Activated CD4-positive, CD25-positive, alpha-beta regulatory T cell (primary cell): ENCODE data around the gene MCUB.
"Not testable (repeated sequence)": the region's sequence is repeated elsewhere in the genome, so short reads cannot be mapped to it uniquely, and the experiment has no call there.

ENCODE experiments used
- DNase-seq, 4 experiments: peaks; one replicate each; lab custom pipeline; 2025; lab: John Stamatoyannopoulos, UW

MCUB gene

DNA sequence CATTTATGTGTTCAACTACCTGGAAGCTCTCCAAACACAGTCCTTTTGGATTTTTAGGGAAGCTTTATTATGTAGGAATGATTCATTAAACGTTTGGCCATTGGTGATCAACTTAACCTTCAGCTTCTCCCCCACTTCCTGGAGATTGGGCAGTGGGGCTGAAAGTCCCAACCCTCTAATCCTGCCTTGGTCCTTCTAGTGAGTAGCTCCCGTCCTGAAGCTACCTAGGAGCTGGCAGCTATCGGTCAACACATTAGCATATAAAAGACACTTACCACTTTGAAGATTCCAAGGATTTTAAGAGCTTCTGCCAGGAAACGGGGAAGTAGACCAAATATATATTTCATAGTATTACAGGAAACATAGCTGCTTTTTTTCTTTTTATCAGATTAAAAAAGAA lies 69.7 kb downstream of the MCUB start:
- no peak for DNase-seq

GRCh38 chr4:109631532-109632108 lies 71.6 kb downstream of the MCUB start:
- DNase-seq: no peak

DNA sequence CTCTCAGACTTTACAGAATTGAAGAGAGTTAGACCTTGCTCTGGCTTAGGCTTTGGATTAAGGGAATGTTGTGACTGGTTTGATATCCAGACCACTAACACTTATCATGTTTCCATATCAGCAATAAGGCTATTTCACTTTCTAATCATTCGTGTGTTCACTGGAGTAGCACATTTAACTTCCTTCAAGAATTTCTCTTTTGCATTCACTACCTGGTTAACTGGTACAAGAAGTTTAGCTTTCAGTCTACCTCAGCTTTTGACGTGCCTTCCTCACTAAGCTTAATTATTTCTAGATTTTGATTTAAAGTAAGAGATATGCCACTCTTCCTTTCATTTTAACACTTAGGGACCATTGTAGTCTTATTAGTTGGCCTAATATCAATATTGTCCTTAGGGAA lies 80.6 kb downstream of the MCUB start:
- no peak for DNase-seq

DNA sequence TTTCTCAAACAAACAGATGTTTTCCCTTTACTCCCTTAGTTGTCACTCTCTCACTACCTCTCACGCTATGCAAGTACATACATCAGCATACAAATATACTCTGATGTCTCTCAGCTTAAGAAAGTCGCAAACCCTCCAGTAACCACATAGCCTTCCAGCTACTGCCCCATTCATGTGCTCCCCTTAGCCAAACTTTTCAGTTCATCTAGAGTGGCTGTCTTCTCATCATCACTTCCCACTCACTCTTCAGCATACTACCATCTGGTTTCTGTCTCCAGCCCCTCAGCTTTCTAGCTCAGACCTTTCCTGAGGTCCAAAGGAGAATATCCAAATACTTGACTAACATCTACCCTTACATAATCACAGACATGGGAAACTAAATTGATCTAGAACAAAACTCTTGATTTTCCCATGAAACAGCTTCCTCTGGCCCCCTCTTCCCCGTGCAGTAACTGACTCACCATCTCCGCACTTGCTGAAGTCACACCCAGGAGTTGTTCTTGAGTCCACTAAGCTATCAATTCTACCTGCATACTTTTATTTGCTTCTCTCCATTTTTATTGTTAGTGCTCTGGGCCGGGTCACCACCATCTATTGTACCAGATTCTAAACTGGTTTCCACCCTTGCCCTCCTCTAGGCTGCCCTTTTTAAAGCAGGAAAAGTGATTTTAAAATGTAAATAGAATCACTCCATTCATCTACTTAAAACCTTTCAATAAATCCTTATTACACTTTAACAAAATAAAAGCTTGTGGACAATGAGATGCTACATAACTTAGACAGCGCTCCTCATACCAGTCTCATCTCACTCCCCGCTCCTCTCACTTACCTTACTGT lies 86.0 kb downstream of the MCUB start:
- no peak for DNase-seq

DNA sequence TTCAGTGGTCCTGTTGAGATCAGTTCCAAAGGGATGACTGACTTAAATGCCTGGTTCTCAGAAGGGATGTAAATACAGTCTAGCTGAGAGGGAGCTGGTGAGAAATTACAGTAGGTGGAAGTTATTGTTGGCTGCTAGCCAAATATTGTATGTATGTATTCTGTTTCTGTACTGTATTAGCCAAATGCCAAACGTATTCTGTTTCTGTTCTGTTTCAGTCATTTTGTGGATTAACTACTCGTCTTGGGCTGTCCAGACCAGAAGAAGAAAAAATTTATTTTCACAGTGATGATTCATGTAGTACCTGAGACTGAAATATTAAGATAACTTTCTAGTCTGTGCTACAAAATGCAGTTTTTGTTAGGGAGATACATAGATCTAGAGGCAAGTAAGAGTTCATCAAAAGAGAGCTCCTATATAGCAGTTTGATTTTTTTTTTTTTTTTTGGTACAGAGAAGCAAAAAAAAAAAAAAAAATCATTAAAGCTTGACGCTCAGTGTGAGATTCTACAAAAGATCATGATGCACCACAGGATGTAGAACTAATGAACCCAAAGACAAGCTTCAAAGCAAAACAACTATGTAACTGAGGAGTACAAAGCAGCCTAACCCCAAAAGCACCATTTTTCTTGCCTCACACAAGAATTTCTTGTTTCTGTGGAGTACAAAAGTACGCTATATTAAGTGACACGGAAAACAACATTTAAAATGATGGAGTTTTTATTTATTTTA lies 88.4 kb downstream of the MCUB start:
- no peak for DNase-seq

DNA sequence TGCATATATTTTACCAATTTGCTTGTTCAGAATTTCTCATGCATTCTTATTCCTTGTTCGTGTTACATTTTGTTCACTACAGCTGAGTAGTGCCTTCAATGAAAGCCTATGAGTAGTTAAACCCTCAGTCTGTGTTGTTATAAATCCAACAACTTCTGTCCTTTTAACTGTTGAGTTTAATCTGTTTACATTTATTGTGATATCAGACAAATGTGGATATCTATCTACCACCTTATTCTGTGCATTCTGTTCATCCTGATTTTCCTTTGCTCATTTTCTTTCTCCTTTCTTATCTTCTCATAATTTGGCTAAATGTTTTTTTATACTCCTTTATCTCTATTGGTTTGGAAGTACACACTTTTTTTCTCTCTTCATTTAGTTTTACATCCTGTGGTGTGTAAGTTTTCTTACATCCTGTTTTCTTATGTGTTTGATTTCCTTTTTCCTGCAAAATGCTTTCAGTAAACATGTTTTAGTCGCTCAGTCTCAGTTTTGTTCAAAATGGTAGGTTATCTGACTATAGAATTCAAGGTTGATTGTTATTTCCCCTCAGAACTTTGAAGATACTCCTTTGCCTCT lies 89.0 kb downstream of the MCUB start:
- no peak for DNase-seq

DNA sequence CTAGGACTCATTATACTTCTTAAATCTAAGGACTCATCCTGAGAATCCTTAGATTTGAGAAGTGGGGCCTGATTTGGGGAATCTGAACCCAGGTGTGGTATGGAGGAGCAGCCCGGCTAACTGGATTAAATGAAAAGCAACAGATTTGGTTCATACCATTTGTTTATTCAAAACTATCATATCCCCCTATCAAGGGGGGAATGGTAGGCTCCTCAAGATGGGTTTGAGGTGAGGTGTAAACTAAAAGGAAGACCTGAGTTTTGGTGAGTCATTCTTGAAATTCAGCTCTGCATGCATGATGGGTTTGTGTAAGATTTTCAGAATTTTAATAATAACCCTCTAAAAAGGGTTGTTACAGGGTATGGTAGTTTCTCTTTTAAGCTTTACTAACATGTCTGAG lies 89.8 kb downstream of the MCUB start:
- DNase-seq: no peak

DNA sequence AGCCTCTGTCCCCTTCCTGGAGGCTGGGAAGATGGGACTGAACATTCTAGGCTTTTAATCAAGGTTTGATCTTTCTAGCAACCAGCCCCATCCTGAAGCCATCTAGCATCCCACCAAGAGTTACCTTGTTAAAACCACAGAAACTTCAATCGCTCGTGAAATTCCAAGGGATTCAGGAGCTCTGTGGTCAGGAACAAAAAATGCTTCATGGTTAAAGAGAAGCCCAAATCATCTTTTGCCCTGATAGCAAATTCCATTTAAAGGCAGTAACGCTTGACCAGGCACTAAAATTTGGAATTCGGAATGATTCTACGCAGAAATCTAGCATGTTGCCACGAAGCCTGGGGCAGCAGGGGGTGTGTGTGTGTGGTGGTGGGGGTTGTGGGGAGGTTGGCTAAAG lies 95.3 kb downstream of the MCUB start:
- DNase-seq: no peak

DNA sequence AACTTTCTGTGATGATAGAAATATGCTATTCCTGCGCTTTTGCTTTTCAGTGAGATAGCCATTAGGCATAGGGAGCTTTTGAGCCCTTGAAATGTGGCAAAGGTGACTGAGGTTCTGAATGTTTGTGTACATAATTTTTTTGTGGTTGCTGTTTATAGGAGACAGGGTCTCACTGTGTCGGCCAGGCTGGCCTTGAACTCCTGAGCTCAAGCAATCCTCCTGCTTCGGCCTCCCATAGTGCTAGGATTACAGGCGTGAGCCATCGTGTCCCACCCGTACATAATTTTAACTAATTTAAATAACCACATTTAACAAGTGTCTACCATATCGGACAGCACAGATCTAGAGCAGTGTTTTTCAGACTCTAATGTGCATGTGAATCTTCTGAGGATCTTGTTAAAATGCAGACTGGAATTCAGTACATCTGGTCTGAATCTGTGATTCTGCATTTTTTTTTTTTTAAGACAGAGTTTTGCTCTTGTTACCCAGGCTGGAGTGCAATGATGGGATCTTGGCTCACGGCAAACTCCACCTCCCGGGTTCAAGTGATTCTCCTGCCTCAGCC lies 97.9 kb downstream of the MCUB start:
- DNase-seq: no peak

DNA sequence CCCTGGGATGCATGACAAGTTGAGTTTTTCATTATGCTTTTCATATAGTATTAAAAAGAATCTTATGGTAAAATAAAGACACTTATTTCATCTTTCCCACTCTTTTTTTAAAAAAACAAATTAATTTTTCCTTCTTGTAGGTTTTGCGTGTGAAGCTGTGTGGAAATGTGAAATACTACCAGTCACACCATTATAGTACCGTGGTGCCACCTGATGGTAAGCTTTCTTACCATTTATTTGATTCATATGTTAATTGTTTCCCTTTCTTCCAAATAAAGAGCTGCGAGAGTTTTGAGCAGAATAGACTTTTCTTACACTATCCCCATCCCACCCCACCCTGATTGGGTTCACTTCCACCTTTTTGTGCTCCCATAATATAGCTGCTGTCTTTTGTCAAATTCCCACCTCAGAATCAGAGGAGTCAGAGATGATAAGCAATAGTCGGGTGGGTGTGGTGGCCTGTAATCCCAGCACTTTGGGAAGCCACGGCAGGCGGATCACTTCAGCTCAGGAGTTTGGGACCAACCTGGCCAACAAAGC lies 98.9 kb downstream of the MCUB start:
- no peak for DNase-seq

GRCh38 chr4:109662116-109662515 lies 102.1 kb downstream of the MCUB start:
- no peak for DNase-seq

DNA sequence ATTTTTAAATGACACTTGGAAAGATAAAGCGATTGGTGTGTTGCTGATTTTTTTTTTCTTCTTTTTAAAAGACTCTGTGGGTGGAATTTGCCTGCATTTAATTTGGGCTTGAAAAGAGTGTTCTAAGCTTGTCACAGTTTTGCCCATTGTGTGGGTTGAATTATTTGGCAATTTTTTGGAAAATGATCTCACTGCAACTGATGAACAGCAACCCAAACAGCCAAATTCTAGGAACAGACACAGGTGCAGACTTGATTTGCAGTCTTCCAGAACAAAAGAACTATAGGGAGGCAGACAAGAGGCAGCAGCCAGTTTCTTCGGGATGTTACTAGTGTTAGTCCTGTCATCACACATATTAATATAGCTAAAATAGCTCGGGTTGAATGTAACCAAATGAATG lies 102.7 kb downstream of the MCUB start:
- DNase-seq: no peak

- DNase-seq: no peak
These were observed 105.9 kb downstream of the MCUB start for GRCh38 chr4:109665783-109666485.

DNA sequence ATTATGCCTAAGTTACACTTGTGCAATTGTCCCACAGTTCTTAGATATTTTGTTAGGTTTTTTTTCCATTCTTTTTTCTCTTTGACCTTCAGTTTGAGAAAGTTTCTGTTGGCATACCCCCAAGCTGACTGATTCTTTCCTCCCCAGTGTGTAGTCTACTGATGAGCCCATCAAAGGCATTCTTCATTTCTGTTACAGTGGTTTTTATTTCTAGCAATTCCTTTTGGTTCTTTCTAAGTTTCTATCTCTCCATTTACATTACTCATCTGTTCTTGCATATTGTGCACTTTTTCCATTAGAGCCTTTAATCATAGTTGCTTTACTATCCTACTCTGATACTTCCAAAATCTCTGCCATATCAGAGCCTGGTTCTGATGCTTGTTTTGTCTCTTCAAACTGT lies 111.3 kb downstream of the MCUB start:
- no peak for DNase-seq

- DNase-seq: no peak
These were observed 112.3 kb downstream of the MCUB start for GRCh38 chr4:109672169-109672930.

GRCh38 chr4:109673303-109673702 lies 113.3 kb downstream of the MCUB start:
- no peak for DNase-seq

DNA sequence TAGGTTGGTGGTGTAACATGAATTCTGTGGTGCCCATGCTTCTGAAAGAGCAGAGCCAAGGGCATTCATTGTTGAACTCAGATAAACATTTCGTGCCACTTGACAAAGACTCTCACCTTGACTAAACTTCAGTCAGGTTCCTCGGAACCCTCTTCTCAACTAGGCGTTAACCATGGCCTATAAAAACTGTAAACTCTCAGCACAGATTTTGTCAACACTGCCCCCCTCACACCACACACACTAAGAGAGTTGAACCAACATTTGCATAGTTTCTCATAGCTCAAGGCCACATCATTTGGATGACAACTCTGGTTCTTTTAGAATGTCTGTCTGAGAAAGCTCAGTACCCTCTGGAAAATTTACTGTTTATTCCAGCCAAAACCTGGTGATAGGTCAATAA lies 115.1 kb downstream of the MCUB start:
- no peak for DNase-seq

DNA sequence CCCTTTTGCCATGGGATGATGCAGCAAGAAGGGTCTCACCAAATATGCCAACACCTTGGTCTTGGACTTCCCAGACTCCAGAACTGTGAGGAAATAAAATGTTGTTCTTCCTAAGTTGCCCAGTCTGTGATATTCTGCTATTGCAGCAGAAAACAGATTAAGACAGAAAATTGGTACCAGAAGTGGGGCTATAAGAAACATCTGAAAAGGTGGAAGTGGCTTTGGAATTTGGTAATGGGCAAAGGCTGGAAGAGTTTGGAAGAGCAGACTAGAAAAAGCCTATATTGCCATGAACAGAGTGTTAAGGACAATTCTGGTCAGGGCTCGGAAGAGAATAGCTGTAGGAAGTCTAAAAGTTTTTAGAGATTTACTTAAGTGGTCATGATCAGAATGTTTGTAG lies 115.8 kb downstream of the MCUB start:
- DNase-seq: no peak

DNA sequence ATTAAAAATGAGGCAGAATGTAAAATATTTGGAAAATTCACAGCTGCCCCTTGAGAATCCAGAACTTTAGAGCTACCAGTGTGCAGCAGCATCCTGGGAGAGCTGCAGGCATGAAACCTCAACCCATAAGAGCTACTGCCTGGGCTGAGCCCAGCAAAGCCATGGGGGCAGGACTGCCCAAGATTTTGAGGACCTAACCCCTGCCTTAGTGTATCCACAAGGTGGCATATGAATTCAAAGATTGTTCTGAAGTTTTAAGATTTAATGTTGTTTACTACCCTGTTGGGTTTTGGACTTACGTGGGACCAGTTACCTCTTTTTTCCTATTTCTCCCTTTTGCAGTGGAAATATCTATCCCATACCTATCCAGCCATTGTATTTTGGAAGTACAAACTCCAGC lies 116.8 kb downstream of the MCUB start:
- DNase-seq: no peak

GRCh38 chr4:109678472-109678871 lies 118.4 kb downstream of the MCUB start:
- DNase-seq: not testable (repeated sequence)

DNA sequence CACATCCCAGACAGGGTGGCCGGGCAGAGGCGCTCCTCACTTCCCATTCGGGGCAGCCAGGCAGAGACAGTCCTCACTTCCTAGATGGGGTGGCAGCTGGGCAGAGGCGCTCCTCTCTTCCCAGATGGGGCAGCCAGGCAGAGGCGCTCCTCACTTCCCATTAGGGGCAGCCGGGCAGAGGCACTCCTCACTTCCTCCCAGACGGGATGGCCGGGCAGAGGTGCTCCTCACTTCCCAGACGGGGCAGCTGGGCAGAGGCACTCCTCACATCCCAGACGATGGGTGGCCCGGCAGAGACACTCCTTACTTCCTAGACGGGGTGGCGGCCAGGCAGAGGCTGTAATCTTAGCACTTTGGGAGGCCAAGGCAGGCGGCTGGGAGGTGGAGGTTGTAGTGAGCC lies 118.9 kb downstream of the MCUB start:
- DNase-seq: not testable (repeated sequence)
